ENCODE data around the gene EXOSC2. TPM values are rescaled to one million over a fixed set of nuclear protein-coding genes. Genes with fewer than 3 reads are reported as not detected.
A peak's percentile ranks its signal among the peaks of the same experiment; 100 is the strongest.

The EXOSC2 gene
- total RNA-seq, 6 experiments from 2014 or later: 9.3 to 15.9 (median 13.3) TPM

DNA sequence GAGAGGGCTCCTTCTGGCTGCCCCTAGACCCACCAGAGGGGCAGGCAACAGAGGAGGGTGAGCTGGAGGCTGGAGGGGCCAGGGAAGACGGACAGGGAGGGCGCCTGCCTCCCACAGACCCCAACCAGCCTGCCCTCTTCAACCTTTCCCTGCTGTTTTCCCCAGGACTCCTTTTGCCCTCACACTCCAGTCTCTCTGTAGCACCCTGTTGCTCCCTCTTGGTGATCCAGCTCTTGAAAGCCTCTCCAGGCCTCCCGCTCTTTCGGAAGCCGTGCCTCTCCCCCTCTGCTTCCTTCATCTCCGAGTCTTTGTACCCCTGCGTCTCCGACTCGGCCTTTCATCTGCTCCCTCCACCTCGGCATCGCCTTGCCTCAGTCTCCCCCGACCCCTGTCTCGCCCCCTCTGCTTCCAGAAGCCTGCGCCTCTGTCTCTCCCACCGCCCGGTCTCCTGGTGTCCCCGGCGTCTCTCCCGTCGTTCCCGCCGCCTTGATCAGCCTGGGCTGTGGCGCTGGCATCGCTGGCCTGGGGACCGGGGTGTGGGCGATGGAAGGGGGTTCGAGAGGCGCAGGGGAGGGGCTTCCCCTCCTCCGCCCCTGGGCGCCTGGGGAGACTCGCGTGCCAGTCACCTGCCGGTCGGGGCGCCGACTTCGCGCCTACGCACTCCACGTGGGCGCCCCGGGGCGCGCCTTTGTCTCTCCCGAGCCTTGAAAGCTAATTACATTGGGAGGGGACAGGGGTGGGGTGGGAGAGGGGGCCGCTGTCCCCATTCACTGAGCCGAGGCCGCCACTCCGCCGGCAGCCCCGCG lies 34.5 kb upstream of the EXOSC2 start:
- WGBS (ENCODE audit: insufficient coverage, low coverage, low lambda C conversion rate, missing lambda C conversion rate): 26% methylated on average over 20 of the region's 52 CpGs
- TF ChIP-seq, protein P1, sequence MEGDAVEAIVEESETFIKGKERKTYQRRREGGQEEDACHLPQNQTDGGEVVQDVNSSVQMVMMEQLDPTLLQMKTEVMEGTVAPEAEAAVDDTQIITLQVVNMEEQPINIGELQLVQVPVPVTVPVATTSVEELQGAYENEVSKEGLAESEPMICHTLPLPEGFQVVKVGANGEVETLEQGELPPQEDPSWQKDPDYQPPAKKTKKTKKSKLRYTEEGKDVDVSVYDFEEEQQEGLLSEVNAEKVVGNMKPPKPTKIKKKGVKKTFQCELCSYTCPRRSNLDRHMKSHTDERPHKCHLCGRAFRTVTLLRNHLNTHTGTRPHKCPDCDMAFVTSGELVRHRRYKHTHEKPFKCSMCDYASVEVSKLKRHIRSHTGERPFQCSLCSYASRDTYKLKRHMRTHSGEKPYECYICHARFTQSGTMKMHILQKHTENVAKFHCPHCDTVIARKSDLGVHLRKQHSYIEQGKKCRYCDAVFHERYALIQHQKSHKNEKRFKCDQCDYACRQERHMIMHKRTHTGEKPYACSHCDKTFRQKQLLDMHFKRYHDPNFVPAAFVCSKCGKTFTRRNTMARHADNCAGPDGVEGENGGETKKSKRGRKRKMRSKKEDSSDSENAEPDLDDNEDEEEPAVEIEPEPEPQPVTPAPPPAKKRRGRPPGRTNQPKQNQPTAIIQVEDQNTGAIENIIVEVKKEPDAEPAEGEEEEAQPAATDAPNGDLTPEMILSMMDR (IDR thresholded peaks at IDR 0.05): no peak
- no peak for TF ChIP-seq POLR2A (IDR thresholded peaks at IDR 0.05)
- Histone ChIP-seq H3K27me3 (peaks cover 15 to 54% of the 10 kb centered on the region in 2 donors), H3K4me1 (peaks cover 0 to 33% (median 0%) of the 10 kb centered on the region in 4 donors), H3K36me3 (no peaks in the 10 kb centered on the region), H3K9me3 (no peaks in the 10 kb centered on the region), H3K4me3 (no peak overlapping the region), H3K27ac (no peak overlapping the region)
- ATAC-seq (no peak), DNase-seq (no peak)
- intact Hi-C loops (cut with DNase I): no loop called here

- peaks cover 17 to 55% of the 10 kb centered on the region in 2 donors for H3K27me3 ChIP-seq
- ATAC-seq (no peak), DNase-seq (no peak)
- no peak overlapping the region for H3K27ac ChIP-seq
- no peak for TF ChIP-seq POLR2A (IDR thresholded peaks at IDR 0.05)
- TF ChIP-seq, protein P1 (IDR thresholded peaks at IDR 0.05): no peak
- 3% methylated on average over 25 of the region's 58 CpGs for WGBS (ENCODE audit: insufficient coverage, low coverage, low lambda C conversion rate, missing lambda C conversion rate)
- no peak overlapping the region for H3K4me3 ChIP-seq
- intact Hi-C loops (cut with DNase I): no loop called here
- H3K9me3 ChIP-seq: no peaks in the 10 kb centered on the region
- H3K36me3 ChIP-seq: no peaks in the 10 kb centered on the region
- peaks cover 0 to 33% (median 0%) of the 10 kb centered on the region in 4 donors for H3K4me1 ChIP-seq
Observed at GRCh38 chr9:130659699-130660248, 33.8 kb upstream of the EXOSC2 start.

DNA sequence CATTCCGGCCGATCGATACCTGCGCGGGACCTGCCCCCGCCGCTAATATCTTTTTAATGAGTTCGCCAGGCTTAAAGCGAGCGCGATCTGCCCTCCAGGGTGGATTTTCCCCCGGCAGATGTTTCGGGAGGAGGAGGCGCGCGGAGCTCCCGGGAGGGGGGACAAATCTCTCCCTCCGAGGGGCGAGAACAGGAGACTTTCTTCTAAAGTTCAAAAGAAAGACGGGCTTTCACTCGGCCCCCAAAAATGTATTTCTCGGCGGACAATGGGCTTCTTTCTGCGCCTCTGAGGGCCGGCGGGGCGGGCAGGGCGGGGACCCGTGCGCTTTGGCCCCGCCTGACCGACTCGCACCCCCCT lies 33.3 kb upstream of the EXOSC2 start:
- Histone ChIP-seq H3K4me1 (peaks cover 0 to 33% (median 0%) of the 10 kb centered on the region in 4 donors), H3K27me3 (peaks cover 19 to 55% of the 10 kb centered on the region in 2 donors), H3K9me3 (no peaks in the 10 kb centered on the region), H3K36me3 (no peaks in the 10 kb centered on the region), H3K27ac (no peak overlapping the region), H3K4me3 (peak overlapping the region; percentile 18 to 35 (median 25))
- 3% methylated on average over 13 of the region's 33 CpGs for WGBS (ENCODE audit: insufficient coverage, low coverage, low lambda C conversion rate, missing lambda C conversion rate)
- no peak for ATAC-seq
- TF ChIP-seq, protein P1 (IDR thresholded peaks at IDR 0.05): no peak
- no peak for TF ChIP-seq POLR2A (IDR thresholded peaks at IDR 0.05)
- intact Hi-C loops (cut with DNase I): no loop called here
- DNase-seq: no peak

DNA sequence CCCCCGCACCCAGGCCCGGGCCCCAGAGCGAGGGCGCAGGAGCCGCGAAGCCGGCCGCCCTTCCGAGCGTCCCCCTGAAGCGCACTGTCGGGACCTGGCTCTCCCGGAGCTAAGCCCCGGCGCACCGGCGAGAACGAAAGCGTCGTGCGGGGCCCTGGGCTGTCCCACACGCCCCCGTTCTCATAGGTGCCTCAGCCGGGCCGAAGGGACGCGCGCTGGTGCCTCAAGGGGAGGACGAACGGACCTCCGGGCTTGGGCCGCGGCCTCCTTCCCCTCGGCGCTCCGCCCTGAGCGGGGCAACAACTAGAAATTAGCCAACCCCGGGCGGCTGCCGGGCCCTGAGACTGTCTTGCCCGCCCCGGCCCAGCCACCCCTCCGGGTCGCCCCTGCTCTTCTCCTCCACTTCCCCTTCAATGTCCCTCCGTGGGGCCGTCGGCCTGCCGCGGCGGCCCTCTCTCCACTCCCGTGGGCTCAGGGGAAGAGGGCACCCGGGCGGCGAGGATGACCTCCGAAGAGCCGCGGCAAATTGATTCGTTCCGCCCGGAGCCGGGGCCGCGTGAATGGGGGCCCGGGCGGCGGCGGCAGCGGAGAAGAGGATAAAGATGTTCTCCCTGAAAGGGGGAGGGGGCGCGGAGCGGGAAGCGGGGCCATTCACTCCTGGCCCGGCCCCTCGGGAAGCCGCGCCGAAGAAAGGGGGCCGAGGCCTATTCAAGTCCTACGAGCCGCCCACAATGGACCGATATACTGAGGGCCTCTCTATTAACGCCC lies 32.7 kb upstream of the EXOSC2 start:
- Histone ChIP-seq H3K4me1 (peaks cover 0 to 33% (median 0%) of the 10 kb centered on the region in 4 donors), H3K36me3 (no peaks in the 10 kb centered on the region), H3K27me3 (peaks cover 23 to 60% of the 10 kb centered on the region in 2 donors), H3K9me3 (no peaks in the 10 kb centered on the region), H3K27ac (no peak overlapping the region), H3K4me3 (peak overlapping the region; percentile 18 to 35 (median 25))
- DNase-seq: no peak
- ATAC-seq: peak; percentile 15 to 43 (median 26)
- WGBS (ENCODE audit: insufficient coverage, low coverage, low lambda C conversion rate, missing lambda C conversion rate): 2% methylated on average over 19 of the region's 82 CpGs
- intact Hi-C loops (cut with DNase I): no loop called here
- TF ChIP-seq, protein P1 (IDR thresholded peaks at IDR 0.05): no peak
- no peak for TF ChIP-seq POLR2A (IDR thresholded peaks at IDR 0.05)
